Measurements from ENCODE around the gene DNAH17.
"Not testable (repeated sequence)": the region's sequence is repeated elsewhere in the genome, so short reads cannot be mapped to it uniquely, and the experiment has no call there.

Gene DNAH17

GRCh38 chr17:78522031-78522809 is 55.0 kb downstream of the DNAH17 start:
- H3K36me3 ChIP-seq (ENCODE audit: insufficient read depth, low read length): no peaks in the 10 kb centered on the region
- H3K9me3 ChIP-seq (ENCODE audit: control insufficient read depth, insufficient read depth, low read length): no peaks in the 10 kb centered on the region; the same call in 1 of the 2 replicates
- no peak overlapping the region for H3K9ac ChIP-seq (ENCODE audit: low read depth, low read length)
- no peaks in the 10 kb centered on the region; the same call in 1 of the 2 replicates for H3K4me1 ChIP-seq (ENCODE audit: insufficient read depth, low read length)

GRCh38 chr17:78517421-78517820 is 59.8 kb downstream of the DNAH17 start:
- no peaks in the 10 kb centered on the region for H3K4me1 ChIP-seq (ENCODE audit: insufficient read depth, low read length)
- H3K9ac ChIP-seq (ENCODE audit: low read depth, low read length): no peak overlapping the region
- H3K36me3 ChIP-seq (ENCODE audit: insufficient read depth, low read length): no peaks in the 10 kb centered on the region
- H3K9me3 ChIP-seq (ENCODE audit: control insufficient read depth, insufficient read depth, low read length): no peaks in the 10 kb centered on the region; the same call in 1 of the 2 replicates

GRCh38 chr17:78515480-78515879 is 61.7 kb downstream of the DNAH17 start:
- no peak overlapping the region for H3K9ac ChIP-seq (ENCODE audit: low read depth, low read length)
- H3K36me3 ChIP-seq (ENCODE audit: insufficient read depth, low read length): no peaks in the 10 kb centered on the region
- H3K9me3 ChIP-seq (ENCODE audit: control insufficient read depth, insufficient read depth, low read length): no peaks in the 10 kb centered on the region; the same call in 1 of the 2 replicates
- no peaks in the 10 kb centered on the region for H3K4me1 ChIP-seq (ENCODE audit: insufficient read depth, low read length)

- Histone ChIP-seq H3K4me1 (ENCODE audit: insufficient read depth, low read length) (no peaks in the 10 kb centered on the region), H3K9ac (ENCODE audit: low read depth, low read length) (no peak overlapping the region), H3K9me3 (ENCODE audit: control insufficient read depth, insufficient read depth, low read length) (no peaks in the 10 kb centered on the region; the same call in 1 of the 2 replicates), H3K36me3 (ENCODE audit: insufficient read depth, low read length) (no peaks in the 10 kb centered on the region)
Observed at GRCh38 chr17:78514521-78514920, 62.7 kb downstream of the DNAH17 start.

- Histone ChIP-seq H3K4me1 (ENCODE audit: insufficient read depth, low read length) (no peaks in the 10 kb centered on the region), H3K9me3 (ENCODE audit: control insufficient read depth, insufficient read depth, low read length) (no peaks in the 10 kb centered on the region; the same call in 1 of the 2 replicates), H3K9ac (ENCODE audit: low read depth, low read length) (no peak overlapping the region), H3K36me3 (ENCODE audit: insufficient read depth, low read length) (no peaks in the 10 kb centered on the region)
Observed at GRCh38 chr17:78512976-78513375, 64.2 kb downstream of the DNAH17 start.

GRCh38 chr17:78510141-78511075 is 66.8 kb downstream of the DNAH17 start:
- H3K36me3 ChIP-seq (ENCODE audit: insufficient read depth, low read length): no peaks in the 10 kb centered on the region

GRCh38 chr17:78507526-78507925 is 69.7 kb downstream of the DNAH17 start:
- Histone ChIP-seq H3K9me3 (ENCODE audit: control insufficient read depth, insufficient read depth, low read length) (no peaks in the 10 kb centered on the region; the same call in 1 of the 2 replicates), H3K36me3 (ENCODE audit: insufficient read depth, low read length) (no peaks in the 10 kb centered on the region), H3K4me1 (ENCODE audit: insufficient read depth, low read length) (no peaks in the 10 kb centered on the region), H3K9ac (ENCODE audit: low read depth, low read length) (no peak overlapping the region)

More at GRCh38 chr17:78510141-78511075, 66.8 kb downstream of the DNAH17 start:
- H3K9ac ChIP-seq (ENCODE audit: low read depth, low read length): no peak overlapping the region
- no peaks in the 10 kb centered on the region for H3K4me1 ChIP-seq (ENCODE audit: insufficient read depth, low read length)
- H3K9me3 ChIP-seq (ENCODE audit: control insufficient read depth, insufficient read depth, low read length): no peaks in the 10 kb centered on the region; the same call in 1 of the 2 replicates

- no peaks in the 10 kb centered on the region for H3K36me3 ChIP-seq (ENCODE audit: insufficient read depth, low read length)
- no peaks in the 10 kb centered on the region for H3K9me3 ChIP-seq (ENCODE audit: control insufficient read depth, insufficient read depth, low read length)
- no peaks in the 10 kb centered on the region for H3K4me1 ChIP-seq (ENCODE audit: insufficient read depth, low read length)
- H3K9ac ChIP-seq (ENCODE audit: low read depth, low read length): no peak overlapping the region
Observed at GRCh38 chr17:78506454-78507309, 70.5 kb downstream of the DNAH17 start.

GRCh38 chr17:78504156-78504925 is 72.9 kb downstream of the DNAH17 start:
- Histone ChIP-seq H3K9ac (ENCODE audit: low read depth, low read length) (no peak overlapping the region), H3K36me3 (ENCODE audit: insufficient read depth, low read length) (no peaks in the 10 kb centered on the region), H3K4me1 (ENCODE audit: insufficient read depth, low read length) (no peaks in the 10 kb centered on the region), H3K9me3 (ENCODE audit: control insufficient read depth, insufficient read depth, low read length) (no peaks in the 10 kb centered on the region)

GRCh38 chr17:78503388-78503787 is 73.8 kb downstream of the DNAH17 start:
- not testable (repeated sequence) for H3K9me3 ChIP-seq (ENCODE audit: control insufficient read depth, insufficient read depth, low read length); H3K36me3 ChIP-seq (ENCODE audit: insufficient read depth, low read length); H3K9ac ChIP-seq (ENCODE audit: low read depth, low read length); H3K4me1 ChIP-seq (ENCODE audit: insufficient read depth, low read length)

GRCh38 chr17:78502611-78503148 is 74.5 kb downstream of the DNAH17 start:
- peaks cover 8% of the 10 kb centered on the region; the same call in 1 of the 2 replicates for H3K4me1 ChIP-seq (ENCODE audit: insufficient read depth, low read length)
- no peak overlapping the region for H3K9ac ChIP-seq (ENCODE audit: low read depth, low read length)
- no peaks in the 10 kb centered on the region for H3K36me3 ChIP-seq (ENCODE audit: insufficient read depth, low read length)
- no peaks in the 10 kb centered on the region for H3K9me3 ChIP-seq (ENCODE audit: control insufficient read depth, insufficient read depth, low read length)

GRCh38 chr17:78501241-78502036 is 75.8 kb downstream of the DNAH17 start:
- Histone ChIP-seq H3K9me3 (ENCODE audit: control insufficient read depth, insufficient read depth, low read length) (no peaks in the 10 kb centered on the region), H3K9ac (ENCODE audit: low read depth, low read length) (no peak overlapping the region), H3K36me3 (ENCODE audit: insufficient read depth, low read length) (no peaks in the 10 kb centered on the region), H3K4me1 (ENCODE audit: insufficient read depth, low read length) (peaks cover 8% of the 10 kb centered on the region; the same call in 1 of the 2 replicates)

Data from ES-I3 (cell line).